ENCODE data around the gene TES.
"Not testable (repeated sequence)": the region's sequence is repeated elsewhere in the genome, so short reads cannot be mapped to it uniquely, and the experiment has no call there.

Gene TES

GRCh38 chr7:116172353-116172752 lies 38.0 kb upstream of the TES start:
- no peak overlapping the region for H3K4me3 ChIP-seq (ENCODE audit: low read depth, low read length)
- TF ChIP-seq POLR2A (IDR thresholded peaks at IDR 0.05; ENCODE audit: extremely low read depth, insufficient read length) (no peak), MYC (IDR thresholded peaks at IDR 0.05; ENCODE audit: low read depth, low read length) (no peak), MAX (IDR thresholded peaks at IDR 0.05; ENCODE audit: low read depth, low read length) (no peak), CTCF (IDR thresholded peaks at IDR 0.05; ENCODE audit: low read depth, low read length) (no peak)
- no peak for DNase-seq (ENCODE audit: low read depth)

DNA sequence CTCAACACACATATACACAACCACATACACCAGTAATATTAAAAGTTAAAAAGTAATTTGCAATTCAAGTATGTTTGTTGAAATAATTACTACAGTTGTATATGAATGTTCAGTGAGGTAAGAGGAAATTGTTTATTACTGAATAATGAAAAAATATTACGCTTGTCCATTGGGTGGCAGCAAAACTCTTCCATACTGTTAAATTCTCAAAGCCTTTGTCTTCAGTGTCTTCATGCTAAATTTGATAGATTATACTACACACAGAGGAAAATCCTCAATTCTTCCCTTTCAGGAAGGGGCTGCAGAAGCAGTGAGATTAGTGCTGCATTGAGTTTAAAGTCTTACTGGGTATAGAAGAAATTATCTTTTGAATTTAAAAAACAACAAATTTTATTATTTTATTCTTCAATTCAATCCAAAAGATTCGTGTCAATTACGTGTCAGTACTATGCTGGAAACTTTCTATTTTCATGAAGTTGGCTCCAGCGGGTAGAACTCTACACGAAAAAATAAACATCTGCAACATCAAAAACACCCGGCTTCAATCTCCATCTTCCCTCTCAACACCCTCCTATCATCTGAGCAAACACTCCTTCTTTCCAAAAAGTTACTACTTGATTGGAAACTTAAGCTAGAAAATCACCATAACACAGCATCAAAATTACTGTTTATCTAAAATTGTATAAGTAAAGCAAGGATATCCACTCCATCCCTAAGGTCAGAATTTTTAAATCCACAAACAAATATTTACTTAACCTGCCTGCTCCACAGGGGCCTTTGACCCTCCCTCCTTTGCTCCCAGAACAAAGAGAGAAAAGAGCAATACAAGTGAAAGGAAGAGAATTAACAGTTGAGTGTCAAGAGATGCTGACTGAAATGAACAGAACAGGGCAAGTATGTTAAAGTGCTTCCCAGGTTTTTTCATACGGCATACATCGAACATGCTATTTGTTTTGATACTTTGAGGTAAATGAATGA lies 37.0 kb upstream of the TES start:
- DNase-seq (ENCODE audit: low read depth) = peak; percentile 67
- peak; percentile 20 for TF ChIP-seq CTCF (IDR thresholded peaks at IDR 0.05; ENCODE audit: low read depth, low read length)
- TF ChIP-seq POLR2A (IDR thresholded peaks at IDR 0.05; ENCODE audit: extremely low read depth, insufficient read length) = no peak

DNA sequence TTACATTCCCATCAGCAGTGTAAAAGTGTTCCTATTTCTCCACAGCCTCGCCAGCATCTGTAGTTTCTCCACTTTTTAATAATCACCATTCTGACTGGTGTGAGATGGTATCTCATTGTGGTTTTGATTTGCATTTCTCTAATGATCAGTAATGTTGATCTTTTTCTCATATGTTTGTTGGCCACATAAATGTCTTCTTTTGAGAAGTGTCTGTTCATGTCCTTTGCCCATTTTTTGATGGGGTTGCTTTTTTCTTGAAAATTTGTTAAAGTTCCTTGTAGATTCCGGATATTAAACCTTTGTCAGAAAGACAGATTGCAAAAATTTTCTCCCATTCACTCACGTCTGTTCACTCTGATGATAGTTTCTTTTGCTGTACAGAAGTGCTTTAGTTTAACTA lies 35.2 kb upstream of the TES start:
- not testable (repeated sequence) for H3K4me3 ChIP-seq (ENCODE audit: low read depth, low read length); DNase-seq (ENCODE audit: low read depth)

More for the DNA sequence above, 37.0 kb upstream of the TES start:
- no peak overlapping the region for H3K4me3 ChIP-seq (ENCODE audit: low read depth, low read length)

- no peak overlapping the region for H3K4me3 ChIP-seq (ENCODE audit: low read depth, low read length)
- TF ChIP-seq MAX (IDR thresholded peaks at IDR 0.05; ENCODE audit: low read depth, low read length) (no peak), MYC (IDR thresholded peaks at IDR 0.05; ENCODE audit: low read depth, low read length) (no peak), CTCF (IDR thresholded peaks at IDR 0.05; ENCODE audit: low read depth, low read length) (no peak), POLR2A (IDR thresholded peaks at IDR 0.05; ENCODE audit: extremely low read depth, insufficient read length) (no peak)
- DNase-seq (ENCODE audit: low read depth) = no peak
These were observed 34.1 kb upstream of the TES start for GRCh38 chr7:116176226-116176625.

GRCh38 chr7:116177009-116177408 lies 33.3 kb upstream of the TES start:
- TF ChIP-seq POLR2A (IDR thresholded peaks at IDR 0.05; ENCODE audit: extremely low read depth, insufficient read length) = no peak
- no peak for TF ChIP-seq MYC (IDR thresholded peaks at IDR 0.05; ENCODE audit: low read depth, low read length)
- no peak for TF ChIP-seq MAX (IDR thresholded peaks at IDR 0.05; ENCODE audit: low read depth, low read length)
- no peak for TF ChIP-seq CTCF (IDR thresholded peaks at IDR 0.05; ENCODE audit: low read depth, low read length)
- H3K4me3 ChIP-seq (ENCODE audit: low read depth, low read length) = no peak overlapping the region
- DNase-seq (ENCODE audit: low read depth) = no peak

DNA sequence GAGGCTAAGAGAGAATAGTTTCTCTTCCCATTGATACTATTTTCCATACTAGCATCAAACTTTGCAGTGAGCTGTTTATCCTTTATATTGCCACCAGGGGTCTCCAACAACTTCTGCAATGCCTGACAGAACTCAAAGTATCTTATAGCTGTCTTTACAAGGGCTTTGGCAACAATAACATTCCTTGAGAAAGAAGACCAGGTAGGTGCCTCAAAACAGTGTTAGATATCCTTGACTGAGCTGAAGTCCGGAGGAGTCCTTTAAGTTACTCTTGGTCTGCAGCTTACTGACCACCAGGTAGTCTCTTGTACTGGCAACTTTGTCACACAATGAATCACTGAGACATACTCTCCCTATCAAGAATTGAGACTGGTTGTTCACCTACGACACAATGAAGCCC lies 30.0 kb upstream of the TES start:
- no peak for TF ChIP-seq POLR2A (IDR thresholded peaks at IDR 0.05; ENCODE audit: extremely low read depth, insufficient read length)
- no peak for TF ChIP-seq MAX (IDR thresholded peaks at IDR 0.05; ENCODE audit: low read depth, low read length)
- TF ChIP-seq CTCF (IDR thresholded peaks at IDR 0.05; ENCODE audit: low read depth, low read length) = peak; percentile 72
- TF ChIP-seq MYC (IDR thresholded peaks at IDR 0.05; ENCODE audit: low read depth, low read length) = no peak
- peak; percentile 62 for DNase-seq (ENCODE audit: low read depth)
- no peak overlapping the region for H3K4me3 ChIP-seq (ENCODE audit: low read depth, low read length)
